HUES6 (cell line): ENCODE results near the gene TECRL.
A peak's percentile ranks its signal among the peaks of the same experiment; 100 is the strongest.

Source experiments
- H3K27ac ChIP-seq: 2 replicates; pipeline ENCODE4 v1.7.0; 2013; ENCODE audit warnings: low read depth, mild to moderate bottlenecking, low read length, inconsistent platforms
- H3K27me3 ChIP-seq: 2 replicates; pipeline ENCODE4 v1.6.1; 2013; ENCODE audit warnings: low read length; ENCODE audit not compliant: control insufficient read depth, insufficient read depth
- H3K36me3 ChIP-seq: 2 replicates; pipeline ENCODE4 v1.6.1; 2013; ENCODE audit warnings: low read length; ENCODE audit not compliant: control insufficient read depth, insufficient read depth
- H3K4me1 ChIP-seq: 2 replicates; pipeline ENCODE4 v1.6.1; 2013; ENCODE audit warnings: low read length; ENCODE audit not compliant: control insufficient read depth, insufficient read depth
- H3K4me3 ChIP-seq: 2 replicates; pipeline ENCODE4 v1.5.1; 2013; ENCODE audit warnings: low read depth, low read length
- H3K9ac ChIP-seq: one replicate; pipeline ENCODE4 v1.6.1; 2013; ENCODE audit warnings: mild to moderate bottlenecking, low read length
- H3K9me3 ChIP-seq: 2 replicates; pipeline ENCODE4 v1.6.1; 2013; ENCODE audit warnings: low read depth, low read length; ENCODE audit not compliant: control insufficient read depth, insufficient read depth

Gene TECRL, protein sequence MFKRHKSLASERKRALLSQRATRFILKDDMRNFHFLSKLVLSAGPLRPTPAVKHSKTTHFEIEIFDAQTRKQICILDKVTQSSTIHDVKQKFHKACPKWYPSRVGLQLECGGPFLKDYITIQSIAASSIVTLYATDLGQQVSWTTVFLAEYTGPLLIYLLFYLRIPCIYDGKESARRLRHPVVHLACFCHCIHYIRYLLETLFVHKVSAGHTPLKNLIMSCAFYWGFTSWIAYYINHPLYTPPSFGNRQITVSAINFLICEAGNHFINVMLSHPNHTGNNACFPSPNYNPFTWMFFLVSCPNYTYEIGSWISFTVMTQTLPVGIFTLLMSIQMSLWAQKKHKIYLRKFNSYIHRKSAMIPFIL

GRCh38 chr4:64409300-64409699 lies at the start of gene TECRL:
TSS of gene TECRL (minus strand) at chr4:64409450. CDS start at chr4:64409351, 99 bp downstream.
- Histone ChIP-seq H3K36me3 (no peaks in the 10 kb centered on the region), H3K9me3 (no peaks in the 10 kb centered on the region), H3K27ac (no peak within 1 kb of the TSS), H3K4me3 (no peak within 1 kb of the TSS), H3K4me1 (no peaks in the 10 kb centered on the region; the same call in 1 of the 2 replicates), H3K27me3 (no peaks in the 10 kb centered on the region), H3K9ac (no peak within 1 kb of the TSS)

DNA sequence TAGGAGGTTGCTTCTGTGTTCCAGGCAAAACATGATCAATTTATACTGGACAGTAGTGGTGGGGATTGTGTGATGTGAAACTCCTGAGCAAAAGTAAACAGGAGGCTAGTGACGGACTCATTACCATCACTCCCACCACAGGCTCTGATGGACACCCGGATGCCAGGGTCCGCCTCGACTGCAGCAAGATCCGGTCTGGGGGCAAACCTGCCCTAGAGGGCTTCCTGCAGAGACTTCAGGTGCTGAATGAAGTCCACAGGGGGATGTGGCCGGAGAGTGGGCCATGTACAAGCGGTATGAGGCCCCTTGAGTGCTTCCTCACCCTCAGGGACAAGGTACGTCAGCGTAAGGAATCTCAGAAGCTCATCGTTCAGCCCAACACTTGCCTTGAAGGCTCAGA lies 23.4 kb upstream of the TECRL start:
- H3K9me3 ChIP-seq = peaks cover 41% of the 10 kb centered on the region
- no peaks in the 10 kb centered on the region; the same call in 1 of the 2 replicates for H3K4me1 ChIP-seq
- H3K4me3 ChIP-seq = no peak overlapping the region
- H3K9ac ChIP-seq = no peak overlapping the region
- H3K27ac ChIP-seq = no peak overlapping the region
- no peaks in the 10 kb centered on the region for H3K36me3 ChIP-seq
- H3K27me3 ChIP-seq = no peaks in the 10 kb centered on the region

DNA sequence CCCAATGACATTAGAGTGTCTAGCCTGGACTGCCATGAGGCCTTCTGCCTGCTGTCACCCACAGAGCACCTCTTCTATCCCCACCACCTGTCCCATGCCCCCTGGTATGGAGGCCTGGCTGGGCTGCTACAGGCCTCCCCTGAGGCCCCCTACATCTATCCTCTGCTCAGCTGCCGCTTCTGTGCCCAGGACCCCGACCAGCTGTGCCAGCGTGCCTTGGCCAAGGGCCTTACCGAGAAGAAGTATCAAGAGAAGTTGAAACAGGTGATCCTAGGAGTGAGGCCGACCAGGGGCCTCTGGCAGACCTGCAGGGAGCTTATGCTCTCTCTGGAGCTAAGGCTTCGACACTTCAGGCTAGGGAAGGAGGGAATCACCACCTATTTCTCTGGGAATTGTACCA lies 21.7 kb upstream of the TECRL start:
- no peak overlapping the region for H3K4me3 ChIP-seq
- no peaks in the 10 kb centered on the region for H3K36me3 ChIP-seq
- no peak overlapping the region for H3K27ac ChIP-seq
- H3K4me1 ChIP-seq = no peaks in the 10 kb centered on the region
- H3K9me3 ChIP-seq = peaks cover 41% of the 10 kb centered on the region
- H3K9ac ChIP-seq = no peak overlapping the region
- H3K27me3 ChIP-seq = no peaks in the 10 kb centered on the region

- Histone ChIP-seq H3K9me3 (no peaks in the 10 kb centered on the region), H3K27ac (no peak overlapping the region), H3K9ac (no peak overlapping the region), H3K4me3 (no peak overlapping the region), H3K4me1 (peaks cover 6% of the 10 kb centered on the region; the same call in 1 of the 2 replicates), H3K27me3 (no peaks in the 10 kb centered on the region), H3K36me3 (no peaks in the 10 kb centered on the region)
These were observed 8.7 kb upstream of the TECRL start for GRCh38 chr4:64417974-64418373.

DNA sequence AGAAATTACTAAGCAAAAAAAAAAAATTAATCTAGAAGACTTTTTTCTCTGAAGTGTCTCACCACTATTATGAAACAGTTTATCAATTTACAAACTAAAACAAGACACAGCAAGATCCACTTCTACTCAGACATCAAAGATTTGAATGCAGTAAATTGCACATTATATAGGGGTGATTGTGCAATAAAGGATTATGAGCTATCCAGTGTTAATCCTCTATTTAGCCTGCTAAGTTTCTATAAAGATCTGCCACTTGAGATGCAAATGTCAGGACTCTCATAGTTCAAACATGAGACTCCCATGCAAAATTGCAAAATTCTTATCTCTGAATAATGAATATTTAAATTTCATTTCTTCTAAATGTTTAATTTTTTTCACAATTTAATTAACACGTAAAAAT lies 2.2 kb downstream of the TECRL start:
- Histone ChIP-seq H3K9me3 (no peaks in the 10 kb centered on the region), H3K4me3 (no peak overlapping the region), H3K9ac (no peak overlapping the region), H3K36me3 (no peaks in the 10 kb centered on the region), H3K4me1 (no peaks in the 10 kb centered on the region; the same call in 1 of the 2 replicates), H3K27me3 (no peaks in the 10 kb centered on the region), H3K27ac (no peak overlapping the region)

GRCh38 chr4:64405761-64406160 lies 3.5 kb downstream of the TECRL start:
- H3K4me3 ChIP-seq = no peak overlapping the region
- no peak overlapping the region; the same call in 1 of the 2 replicates for H3K27ac ChIP-seq
- H3K27me3 ChIP-seq = no peaks in the 10 kb centered on the region
- no peaks in the 10 kb centered on the region for H3K36me3 ChIP-seq
- H3K9ac ChIP-seq = peak overlapping the region; percentile 32
- H3K9me3 ChIP-seq = no peaks in the 10 kb centered on the region
- no peaks in the 10 kb centered on the region; the same call in 1 of the 2 replicates for H3K4me1 ChIP-seq

DNA sequence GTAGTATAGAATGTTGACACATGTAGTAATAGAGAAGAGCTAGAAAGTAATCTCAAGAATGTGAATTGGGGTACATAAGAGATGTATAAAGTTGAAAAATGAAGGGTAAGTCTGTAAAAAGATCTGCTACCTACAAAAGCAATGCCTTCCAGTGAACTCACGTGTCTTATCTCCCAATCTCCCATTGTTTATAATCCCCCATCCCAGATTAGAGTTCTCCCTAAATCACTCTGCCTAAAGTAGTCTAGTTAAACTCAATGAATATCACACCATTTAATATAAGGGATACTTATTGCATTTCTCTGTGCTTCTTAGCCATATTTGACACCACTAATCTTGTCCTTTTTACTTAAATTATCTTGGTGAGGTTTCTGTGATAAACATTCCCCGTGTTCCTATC lies 6.6 kb downstream of the TECRL start:
- Histone ChIP-seq H3K27me3 (no peaks in the 10 kb centered on the region), H3K4me3 (no peak overlapping the region), H3K4me1 (no peaks in the 10 kb centered on the region; the same call in 1 of the 2 replicates), H3K27ac (no peak overlapping the region), H3K9me3 (peaks cover 22% of the 10 kb centered on the region), H3K9ac (no peak overlapping the region), H3K36me3 (no peaks in the 10 kb centered on the region; the same call in 1 of the 2 replicates)

GRCh38 chr4:64399313-64400109 lies 9.7 kb downstream of the TECRL start:
- no peaks in the 10 kb centered on the region for H3K27me3 ChIP-seq
- no peak overlapping the region for H3K4me3 ChIP-seq
- no peaks in the 10 kb centered on the region; the same call in 1 of the 2 replicates for H3K4me1 ChIP-seq
- no peaks in the 10 kb centered on the region; the same call in 1 of the 2 replicates for H3K36me3 ChIP-seq
- no peak overlapping the region for H3K9ac ChIP-seq
- H3K9me3 ChIP-seq = peaks cover 22% of the 10 kb centered on the region
- no peak overlapping the region for H3K27ac ChIP-seq

GRCh38 chr4:64394469-64394868 lies 14.8 kb downstream of the TECRL start:
- H3K9me3 ChIP-seq = peaks cover 13% of the 10 kb centered on the region
- H3K27me3 ChIP-seq = no peaks in the 10 kb centered on the region
- H3K4me1 ChIP-seq = no peaks in the 10 kb centered on the region
- H3K9ac ChIP-seq = no peak overlapping the region
- H3K36me3 ChIP-seq = no peaks in the 10 kb centered on the region; the same call in 1 of the 2 replicates
- no peak overlapping the region for H3K4me3 ChIP-seq
- H3K27ac ChIP-seq = no peak overlapping the region

- Histone ChIP-seq H3K9ac (no peak overlapping the region), H3K27me3 (no peaks in the 10 kb centered on the region), H3K4me1 (no peaks in the 10 kb centered on the region), H3K27ac (no peak overlapping the region), H3K9me3 (no peaks in the 10 kb centered on the region), H3K36me3 (no peaks in the 10 kb centered on the region), H3K4me3 (no peak overlapping the region)
These were observed 21.0 kb downstream of the TECRL start for GRCh38 chr4:64388252-64388651.

- no peaks in the 10 kb centered on the region for H3K27me3 ChIP-seq
- H3K4me3 ChIP-seq = no peak overlapping the region
- no peak overlapping the region for H3K27ac ChIP-seq
- no peak overlapping the region for H3K9ac ChIP-seq
- H3K4me1 ChIP-seq = no peaks in the 10 kb centered on the region
- H3K36me3 ChIP-seq = no peaks in the 10 kb centered on the region
- no peaks in the 10 kb centered on the region for H3K9me3 ChIP-seq
These were observed 24.0 kb downstream of the TECRL start for GRCh38 chr4:64385220-64385619.
